ENCODE data around the gene THAP11.

Gene THAP11

GRCh38 chr16:67841816-67842508, at the start of gene THAP11:
Gene THAP11, plus strand, starts transcription at chr16:67842320. Its CDS starts 235 bp downstream, at chr16:67842555.
- Histone ChIP-seq H3K4me3 (ENCODE audit: low read depth, low read length) (peak within 1 kb of the TSS; percentile 100), H3K27ac (peak within 1 kb of the TSS; percentile 99), H3K9ac (peak within 1 kb of the TSS; percentile 81), H3K79me2 (peaks cover 5% of the 10 kb centered on the region), H3K27me3 (ENCODE audit: control insufficient read depth, insufficient read depth, low read length) (no peaks in the 10 kb centered on the region), H3K36me3 (ENCODE audit: control insufficient read depth, insufficient read depth, low read length) (no peaks in the 10 kb centered on the region), H3K9me3 (ENCODE audit: control insufficient read depth, low read length) (no peaks in the 10 kb centered on the region), H2AFZ (peak within 1 kb of the TSS; percentile 96), H3K4me2 (ENCODE audit: low read length) (peak within 1 kb of the TSS; percentile 84), H3K4me1 (peaks cover 13% of the 10 kb centered on the region)
- TF ChIP-seq, protein P1, sequence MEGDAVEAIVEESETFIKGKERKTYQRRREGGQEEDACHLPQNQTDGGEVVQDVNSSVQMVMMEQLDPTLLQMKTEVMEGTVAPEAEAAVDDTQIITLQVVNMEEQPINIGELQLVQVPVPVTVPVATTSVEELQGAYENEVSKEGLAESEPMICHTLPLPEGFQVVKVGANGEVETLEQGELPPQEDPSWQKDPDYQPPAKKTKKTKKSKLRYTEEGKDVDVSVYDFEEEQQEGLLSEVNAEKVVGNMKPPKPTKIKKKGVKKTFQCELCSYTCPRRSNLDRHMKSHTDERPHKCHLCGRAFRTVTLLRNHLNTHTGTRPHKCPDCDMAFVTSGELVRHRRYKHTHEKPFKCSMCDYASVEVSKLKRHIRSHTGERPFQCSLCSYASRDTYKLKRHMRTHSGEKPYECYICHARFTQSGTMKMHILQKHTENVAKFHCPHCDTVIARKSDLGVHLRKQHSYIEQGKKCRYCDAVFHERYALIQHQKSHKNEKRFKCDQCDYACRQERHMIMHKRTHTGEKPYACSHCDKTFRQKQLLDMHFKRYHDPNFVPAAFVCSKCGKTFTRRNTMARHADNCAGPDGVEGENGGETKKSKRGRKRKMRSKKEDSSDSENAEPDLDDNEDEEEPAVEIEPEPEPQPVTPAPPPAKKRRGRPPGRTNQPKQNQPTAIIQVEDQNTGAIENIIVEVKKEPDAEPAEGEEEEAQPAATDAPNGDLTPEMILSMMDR (IDR thresholded peaks at IDR 0.05): peak; percentile 93

DNA sequence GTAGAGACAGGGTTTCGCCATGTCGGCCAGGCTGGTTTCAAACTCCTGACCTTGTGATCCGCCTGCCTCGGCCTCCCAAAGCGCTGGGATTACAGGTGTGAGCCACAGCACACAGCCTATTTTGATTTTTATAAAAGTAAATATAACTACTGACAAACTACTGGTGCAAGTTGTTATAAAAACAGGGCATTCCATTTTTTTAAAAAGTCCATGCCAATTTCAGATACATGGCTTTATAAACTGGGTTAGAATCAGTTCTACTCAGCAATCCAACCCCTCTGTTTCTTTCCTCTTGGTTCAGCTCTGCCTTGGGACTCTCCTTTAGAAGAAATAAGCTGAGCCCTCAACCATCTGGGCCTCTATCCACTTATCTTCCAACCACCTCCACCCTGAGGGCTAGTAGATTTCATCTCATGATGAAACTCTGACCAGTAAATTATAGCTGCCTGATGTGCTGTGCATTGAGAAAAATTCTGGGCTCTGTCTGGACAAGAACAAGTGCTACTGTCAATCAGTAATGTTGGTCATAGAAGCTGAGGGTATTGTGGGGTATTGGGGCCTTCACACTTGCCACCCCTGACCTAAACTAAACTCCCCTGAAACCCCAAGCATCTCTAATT, 45.9 kb upstream of the THAP11 start:
- TF ChIP-seq, protein P1 (IDR thresholded peaks at IDR 0.05): no peak
- no peaks in the 10 kb centered on the region for H3K36me3 ChIP-seq (ENCODE audit: control insufficient read depth, insufficient read depth, low read length)
- no peaks in the 10 kb centered on the region for H3K27me3 ChIP-seq (ENCODE audit: control insufficient read depth, insufficient read depth, low read length)
- no peaks in the 10 kb centered on the region for H3K4me1 ChIP-seq
- no peak overlapping the region for H2AFZ ChIP-seq
- H3K9ac ChIP-seq: no peak overlapping the region
- no peak overlapping the region for H3K4me3 ChIP-seq (ENCODE audit: low read depth, low read length)
- no peak overlapping the region for H3K4me2 ChIP-seq (ENCODE audit: low read length)
- H3K27ac ChIP-seq: no peak overlapping the region
- no peaks in the 10 kb centered on the region for H3K9me3 ChIP-seq (ENCODE audit: control insufficient read depth, low read length)
- H3K79me2 ChIP-seq: peaks cover 61% of the 10 kb centered on the region

DNA sequence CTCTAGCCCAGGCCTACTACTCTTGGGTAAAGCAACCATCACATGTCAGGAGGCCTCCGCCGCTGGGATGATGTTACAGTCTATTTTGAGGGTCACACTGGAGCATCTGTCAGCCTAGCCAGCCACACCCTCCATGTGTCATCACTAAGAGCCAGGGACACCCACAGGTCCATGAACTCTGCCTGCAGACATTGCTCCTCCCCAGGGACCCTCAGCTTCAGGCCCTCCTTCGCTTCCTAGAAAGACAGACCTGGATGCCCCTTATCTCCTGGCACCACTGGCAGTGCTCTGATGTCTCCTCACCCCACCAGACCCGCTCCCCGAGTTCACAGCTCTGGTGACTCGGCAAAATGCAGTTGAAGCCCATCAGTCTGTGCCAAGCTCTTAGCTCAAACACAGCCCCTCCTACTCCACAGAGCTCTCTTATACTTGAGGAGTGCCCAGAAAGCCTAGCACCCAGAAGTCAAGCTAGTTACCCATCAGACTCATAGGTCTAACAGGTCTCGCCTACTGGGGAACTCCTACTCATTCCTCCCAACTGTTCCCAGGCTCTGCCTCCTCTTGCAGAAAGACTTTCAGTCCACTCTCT, 41.7 kb upstream of the THAP11 start:
- H2AFZ ChIP-seq: no peak overlapping the region
- no peak overlapping the region for H3K27ac ChIP-seq
- no peaks in the 10 kb centered on the region for H3K36me3 ChIP-seq (ENCODE audit: control insufficient read depth, insufficient read depth, low read length)
- H3K4me2 ChIP-seq (ENCODE audit: low read length): no peak overlapping the region
- H3K27me3 ChIP-seq (ENCODE audit: control insufficient read depth, insufficient read depth, low read length): no peaks in the 10 kb centered on the region
- peaks cover 4% of the 10 kb centered on the region for H3K4me1 ChIP-seq
- H3K4me3 ChIP-seq (ENCODE audit: low read depth, low read length): no peak overlapping the region
- TF ChIP-seq, protein P1 (IDR thresholded peaks at IDR 0.05): no peak
- H3K9ac ChIP-seq: no peak overlapping the region
- peaks cover 80% of the 10 kb centered on the region for H3K79me2 ChIP-seq
- H3K9me3 ChIP-seq (ENCODE audit: control insufficient read depth, low read length): no peaks in the 10 kb centered on the region

DNA sequence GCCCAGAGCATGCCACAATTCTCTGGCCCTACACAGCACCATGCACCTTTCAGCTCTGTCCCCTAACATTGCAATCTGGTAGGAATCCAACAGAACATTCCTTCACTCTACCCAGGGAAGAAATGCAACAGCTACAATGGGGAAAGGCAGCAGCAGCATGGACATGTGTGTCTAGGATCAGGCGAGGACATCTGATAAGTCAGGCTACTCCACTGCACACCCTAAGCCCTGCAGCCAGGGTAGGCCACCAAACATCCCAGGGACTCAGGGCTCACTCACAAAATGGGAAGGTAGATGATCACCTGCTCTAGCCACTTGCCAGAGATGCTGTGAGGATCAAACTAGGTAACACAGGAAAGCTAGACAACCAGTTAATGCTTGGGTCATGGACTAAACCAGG, 40.9 kb upstream of the THAP11 start:
- H3K79me2 ChIP-seq: peaks cover 87% of the 10 kb centered on the region
- H3K4me3 ChIP-seq (ENCODE audit: low read depth, low read length): no peak overlapping the region
- H3K4me1 ChIP-seq: peaks cover 4% of the 10 kb centered on the region
- TF ChIP-seq, protein P1 (IDR thresholded peaks at IDR 0.05): no peak
- no peaks in the 10 kb centered on the region for H3K27me3 ChIP-seq (ENCODE audit: control insufficient read depth, insufficient read depth, low read length)
- no peak overlapping the region for H3K9ac ChIP-seq
- no peaks in the 10 kb centered on the region for H3K9me3 ChIP-seq (ENCODE audit: control insufficient read depth, low read length)
- no peaks in the 10 kb centered on the region for H3K36me3 ChIP-seq (ENCODE audit: control insufficient read depth, insufficient read depth, low read length)
- H3K4me2 ChIP-seq (ENCODE audit: low read length): no peak overlapping the region
- no peak overlapping the region for H2AFZ ChIP-seq
- no peak overlapping the region for H3K27ac ChIP-seq
